GM12878 (cell line): ENCODE data around the gene LHFPL3. TPM values are rescaled to one million over a fixed set of nuclear protein-coding genes. Genes with fewer than 3 reads are reported as not detected.

ENCODE experiments used
- ATAC-seq: fragments of 200-7000 bp; cut with Tn5 transposase; 3 replicates; pipeline ENCODE4 v1.9.1; 2020; ENCODE audit warnings: mild to moderate bottlenecking, moderate library complexity
- BruUV-seq: library from RNA; stranded (reverse); fragments of 400-500 nt; replicated peaks from 2 replicates; lab custom pipeline; 2021; lab: Mats Ljungman, UMichigan
- CTCF ChIA-PET: fragments of 300-600 bp; sonication (Branson Sonifier 250); formaldehyde crosslinking; extraction: SDS; loops from one replicate; lab custom pipeline; 2021; ENCODE audit warnings: inconsistent platforms; lab: Yijun Ruan, JAX
- POLR2A ChIA-PET: fragments of 350-600 bp; formaldehyde crosslinking; extraction: SDS; loops from one replicate; lab custom pipeline; 2021; ENCODE audit warnings: inconsistent platforms; lab: Charles Lee
- RAD21 ChIA-PET: fragments of 300-600 bp; sonication (Branson Sonifier 250); formaldehyde crosslinking; loops from one replicate; lab custom pipeline; 2023; ENCODE audit warnings: antibody characterized with exemption; ENCODE audit not compliant: unreplicated experiment; lab: Charles Lee
- SMC1A ChIA-PET: fragments of 300-600 bp; sonication (Branson Sonifier 250); formaldehyde crosslinking; loops from one replicate; lab custom pipeline; 2023; ENCODE audit not compliant: unreplicated experiment, uncharacterized antibody; lab: Charles Lee
- DNase-seq: peaks from one replicate; pipeline ENCODE4 v3.0.0-alpha.2; 2011; ENCODE audit warnings: low read depth, low spot score
- FAIRE-seq: peaks from 3 replicates; lab custom pipeline; 2011; peaks lifted over from hg19 to GRCh38; lab: Jason Lieb, UNC
- H2AFZ ChIP-seq: 2 replicates; pipeline ENCODE4 v1.6.0; 2011; ENCODE audit warnings: low read depth, low read length, control low read depth; ENCODE audit not compliant: control insufficient read depth
- H3K27ac ChIP-seq: 2 replicates; pipeline ENCODE4 v1.5.1; 2011; ENCODE audit warnings: control low read depth; ENCODE audit not compliant: control insufficient read depth, insufficient read depth
- H3K27me3 ChIP-seq, 2 experiments: replicated peaks in 1 of 2; 2 replicates each; pipeline versions ENCODE4 v1.6.0 to v1.6.1; 2011; ENCODE audit warnings: low read length in 1 of 2; ENCODE audit not compliant: control insufficient read depth in 2 of 2, insufficient read depth in 2 of 2
- H3K36me3 ChIP-seq, 2 experiments: 2 replicates each; pipeline ENCODE4 v1.5.1; 2011; ENCODE audit warnings: low read length in 1 of 2; ENCODE audit not compliant: control insufficient read depth in 2 of 2, insufficient read depth in 2 of 2
- H3K4me1 ChIP-seq: 2 replicates; pipeline ENCODE4 v1.6.1; 2011; ENCODE audit warnings: mild to moderate bottlenecking, low read length, moderate library complexity, mixed read lengths; ENCODE audit not compliant: control insufficient read depth, insufficient read depth
- H3K4me2 ChIP-seq: 2 replicates; pipeline ENCODE4 v1.6.0; 2011; ENCODE audit warnings: control low read depth; ENCODE audit not compliant: control insufficient read depth, insufficient read depth
- H3K4me3 ChIP-seq: fragments of 200-600 bp; sonication (generic); 2 replicates; pipeline ENCODE4 v1.5.1; 2016
- H3K79me2 ChIP-seq: 2 replicates; pipeline ENCODE4 v1.6.0; 2011; ENCODE audit warnings: low read length; ENCODE audit not compliant: control insufficient read depth, insufficient read depth
- H3K9ac ChIP-seq: 2 replicates; pipeline ENCODE4 v1.8.0; 2011; ENCODE audit warnings: low read length, control low read depth, mixed read lengths; ENCODE audit not compliant: control insufficient read depth, insufficient read depth
- H3K9me3 ChIP-seq: replicated peaks from 3 replicates; pipeline ENCODE4 v1.5.1; 2011; ENCODE audit warnings: mild to moderate bottlenecking, low read length; ENCODE audit not compliant: control insufficient read depth, insufficient read depth
- H4K20me1 ChIP-seq: 2 replicates; pipeline ENCODE4 v1.6.0; 2011; ENCODE audit not compliant: control insufficient read depth, insufficient read depth
- CBFB ChIP-seq: IDR thresholded peaks from 2 replicates; pipeline ENCODE4 v1.6.1; 2016; ENCODE audit warnings: antibody characterized with exemption, low read depth
- CHD4 ChIP-seq: fragments of 200-600 bp; sonication (generic); IDR thresholded peaks from 2 replicates; pipeline ENCODE4 v1.6.1; 2016; ENCODE audit warnings: mild to moderate bottlenecking
- ETV6 ChIP-seq, 2 experiments: fragments of 450-650 bp in 1 of 2; IDR thresholded peaks in 1 of 2; conservative IDR thresholded peaks in 1 of 2; 2 replicates each; pipeline ENCODE4 v1.6.1; 2014; ENCODE audit warnings: antibody characterized with exemption in 1 of 2, borderline replicate concordance in 1 of 2, low read depth in 1 of 2, mild to moderate bottlenecking in 1 of 2, moderate library complexity in 1 of 2
- HCFC1 ChIP-seq: fragments of 150-350 bp; IDR thresholded peaks from 2 replicates; pipeline ENCODE4 v1.6.1; 2014; ENCODE audit warnings: low read length
- HDAC2 ChIP-seq: fragments of 200-600 bp; sonication (generic); IDR thresholded peaks from 2 replicates; pipeline ENCODE4 v1.6.1; 2017
- IKZF1 ChIP-seq: fragments of 450-650 bp; conservative IDR thresholded peaks from 2 replicates; pipeline ENCODE4 v1.6.1; 2017; ENCODE audit warnings: antibody characterized with exemption, mild to moderate bottlenecking
- KDM1A ChIP-seq: fragments of 200-600 bp; sonication (generic); IDR thresholded peaks from 2 replicates; pipeline ENCODE4 v1.6.1; 2016; ENCODE audit warnings: borderline replicate concordance
- MTA3 ChIP-seq: IDR thresholded peaks from 2 replicates; pipeline ENCODE4 v1.6.1; 2012; ENCODE audit warnings: low read length, inconsistent platforms, borderline replicate concordance
- NFXL1 ChIP-seq: fragments of 450-650 bp; IDR thresholded peaks from 2 replicates; pipeline ENCODE4 v1.6.1; 2017; ENCODE audit warnings: antibody characterized with exemption, mild to moderate bottlenecking, borderline replicate concordance
- NRF1 ChIP-seq: conservative IDR thresholded peaks from 2 replicates; pipeline ENCODE4 v1.6.1; 2011; ENCODE audit warnings: mild to moderate bottlenecking, low read depth, low read length, improper control_type of control experiment
- POLR2A ChIP-seq: IDR thresholded peaks from 2 replicates; pipeline ENCODE4 v1.6.1; 2011; ENCODE audit warnings: low read depth, mild to moderate bottlenecking, low read length
- RELA ChIP-seq: fragments of 450-650 bp; IDR thresholded peaks from 2 replicates; pipeline ENCODE4 v1.8.0; 2014; ENCODE audit warnings: borderline replicate concordance; ENCODE audit not compliant: partially characterized antibody
- TAF1 ChIP-seq: IDR thresholded peaks from 2 replicates; pipeline ENCODE4 v1.6.1; 2011; ENCODE audit warnings: mild to moderate bottlenecking, low read depth, low read length, borderline replicate concordance
- ZBED1 ChIP-seq: IDR thresholded peaks from 2 replicates; pipeline ENCODE4 v1.6.1; 2016; ENCODE audit warnings: borderline replicate concordance
- ZNF274 ChIP-seq: IDR thresholded peaks from one replicate; pipeline ENCODE4 v1.8.0; 2011; ENCODE audit not compliant: insufficient read length, insufficient read depth
- WGBS: methylation state at CpG from one replicate; pipeline ENCODE4 v1.1.6; 2016; ENCODE audit warnings: low lambda C conversion rate; ENCODE audit not compliant: insufficient replicate concordance, insufficient coverage; ENCODE audit errors: missing lambda C conversion rate; 5-methylcytosine and 5-hydroxymethylcytosine counted together
- in situ Hi-C: fragments of 300-500 bp; cut with MboI; formaldehyde crosslinking; loops from 9 replicates; pipeline ENCODE4 v1.14.3; 2018; ENCODE audit warnings: mixed read lengths
- intact Hi-C: fragments of 100-400 bp; cut with micrococcal nuclease; formaldehyde crosslinking; loops from one replicate; pipeline ENCODE4 v1.14.2; 2022; ENCODE audit not compliant: unreplicated experiment
- polyA plus RNA-seq, 11 experiments: library from polyadenylated mRNA; depleted of rRNA in 4 of 11; unstranded in 6 of 11; stranded (reverse) in 5 of 11; fragments of >200 nt; fragmentation: Nextera tagmentation in 4 of 11; fragmentation: Illumina TruSeq in 1 of 11; extraction: Ambion mirVana in 4 of 11; extraction: Trizol in 1 of 11; gene quantifications; 1 replicate in 1 of 11; 2 replicates in 10 of 11; pipeline versions ENCODE4 v1.2.1 to v1.2.3, GENCODE V29; 2011 to 2016; ENCODE audit warnings: inconsistent platforms in 2 of 11, missing spikeins in 2 of 11, low read depth in 1 of 11
- total RNA-seq, 4 experiments: library from RNA; depleted of rRNA in 3 of 4; stranded (reverse); fragments of >200 nt in 3 of 4; fragmentation: Illumina TruSeq in 1 of 4; extraction: Trizol in 1 of 4; gene quantifications; 2 replicates each; pipeline versions ENCODE4 v1.2.1 to v1.2.3, GENCODE V29; 2013 to 2021
- TF ChIP-seq, protein P1 (sequence below): fragments of 450-650 bp; IDR thresholded peaks from 2 replicates; pipeline ENCODE4 v1.6.1; 2017; ENCODE audit warnings: mild to moderate bottlenecking, moderate library complexity

The LHFPL3 gene
- total and polyA plus RNA-seq, 10 of the 15 experiments (the other 5 are each of a cell fraction or from before 2014, with no cell fraction given) = 0.09 TPM; not detected in 9

DNA sequence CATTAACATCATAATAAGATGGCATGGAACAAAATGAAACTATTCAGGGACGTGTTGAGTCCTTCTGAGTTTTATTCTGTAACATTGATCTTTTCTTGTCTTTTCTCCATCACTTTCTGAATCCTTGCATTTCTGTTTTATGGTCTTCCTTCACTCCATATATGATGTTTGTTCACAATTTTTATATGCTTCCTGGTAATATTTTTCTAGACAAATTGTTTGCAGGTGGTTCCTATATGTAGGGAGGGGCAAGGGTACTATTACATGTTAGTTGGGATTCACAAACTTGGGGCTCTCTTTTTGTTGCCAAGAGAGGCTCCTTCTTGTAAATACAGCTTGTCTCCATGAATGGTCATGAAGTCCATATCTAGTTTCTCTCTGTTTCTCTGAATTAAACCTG is 159.2 kb downstream of the LHFPL3 start:
- ChIA-PET RAD21 (no interaction called here), POLR2A (no interaction called here), CTCF (interaction anchor here (0.8 kb wide), 1 partner anchor 9 kb away, joined by 3 read pairs; no protein-coding TSS in a partner anchor), SMC1A (no interaction called here)
- no TSS peak for BruUV-seq
- H3K4me2 ChIP-seq = no peak overlapping the region
- intact Hi-C loops (no loop called here), in situ Hi-C loops (no loop called here)
- no peak overlapping the region for H2AFZ ChIP-seq
- no peak overlapping the region for H3K9ac ChIP-seq
- no peak overlapping the region for H3K27ac ChIP-seq
- no peak for ATAC-seq
- no peaks in the 10 kb centered on the region for H4K20me1 ChIP-seq
- no peaks in the 10 kb centered on the region for H3K27me3 ChIP-seq
- no peaks in the 10 kb centered on the region for H3K4me1 ChIP-seq
- H3K36me3 ChIP-seq = no peaks in the 10 kb centered on the region
- FAIRE-seq = no peak
- no peak overlapping the region for H3K4me3 ChIP-seq
- no peak for DNase-seq
- no peaks in the 10 kb centered on the region for H3K9me3 ChIP-seq
- TF ChIP-seq MTA3 (no peak), HCFC1 (no peak), ETV6 (conservative IDR thresholded peaks at IDR 0.05 in 1 of 2, IDR thresholded peaks at IDR 0.05 in 1 of 2; ENCODE audit: borderline replicate concordance in 1 of 2, low read depth in 1 of 2) (no peak), CHD4 (no peak), RELA (no peak), POLR2A (no peak), NRF1 (no peak), TAF1 (no peak), NFXL1 (no peak), ZBED1 (no peak), ZNF274 (no peak), HDAC2 (no peak), KDM1A (no peak), IKZF1 (no peak), CBFB (no peak)
- TF ChIP-seq, protein P1, sequence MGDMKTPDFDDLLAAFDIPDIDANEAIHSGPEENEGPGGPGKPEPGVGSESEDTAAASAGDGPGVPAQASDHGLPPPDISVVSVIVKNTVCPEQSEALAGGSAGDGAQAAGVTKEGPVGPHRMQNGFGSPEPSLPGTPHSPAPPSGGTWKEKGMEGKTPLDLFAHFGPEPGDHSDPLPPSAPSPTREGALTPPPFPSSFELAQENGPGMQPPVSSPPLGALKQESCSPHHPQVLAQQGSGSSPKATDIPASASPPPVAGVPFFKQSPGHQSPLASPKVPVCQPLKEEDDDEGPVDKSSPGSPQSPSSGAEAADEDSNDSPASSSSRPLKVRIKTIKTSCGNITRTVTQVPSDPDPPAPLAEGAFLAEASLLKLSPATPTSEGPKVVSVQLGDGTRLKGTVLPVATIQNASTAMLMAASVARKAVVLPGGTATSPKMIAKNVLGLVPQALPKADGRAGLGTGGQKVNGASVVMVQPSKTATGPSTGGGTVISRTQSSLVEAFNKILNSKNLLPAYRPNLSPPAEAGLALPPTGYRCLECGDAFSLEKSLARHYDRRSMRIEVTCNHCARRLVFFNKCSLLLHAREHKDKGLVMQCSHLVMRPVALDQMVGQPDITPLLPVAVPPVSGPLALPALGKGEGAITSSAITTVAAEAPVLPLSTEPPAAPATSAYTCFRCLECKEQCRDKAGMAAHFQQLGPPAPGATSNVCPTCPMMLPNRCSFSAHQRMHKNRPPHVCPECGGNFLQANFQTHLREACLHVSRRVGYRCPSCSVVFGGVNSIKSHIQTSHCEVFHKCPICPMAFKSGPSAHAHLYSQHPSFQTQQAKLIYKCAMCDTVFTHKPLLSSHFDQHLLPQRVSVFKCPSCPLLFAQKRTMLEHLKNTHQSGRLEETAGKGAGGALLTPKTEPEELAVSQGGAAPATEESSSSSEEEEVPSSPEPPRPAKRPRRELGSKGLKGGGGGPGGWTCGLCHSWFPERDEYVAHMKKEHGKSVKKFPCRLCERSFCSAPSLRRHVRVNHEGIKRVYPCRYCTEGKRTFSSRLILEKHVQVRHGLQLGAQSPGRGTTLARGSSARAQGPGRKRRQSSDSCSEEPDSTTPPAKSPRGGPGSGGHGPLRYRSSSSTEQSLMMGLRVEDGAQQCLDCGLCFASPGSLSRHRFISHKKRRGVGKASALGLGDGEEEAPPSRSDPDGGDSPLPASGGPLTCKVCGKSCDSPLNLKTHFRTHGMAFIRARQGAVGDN = no peak
- WGBS = 0% methylated on average over 1 of the region's 1 CpG
- H3K79me2 ChIP-seq = no peaks in the 10 kb centered on the region
